Measurements from ENCODE around the gene TTC7B.

The TTC7B gene

GRCh38 chr14:90777358-90777757, 38.9 kb downstream of the TTC7B start:
- no peak for DNase-seq (ENCODE audit: low spot score)

- DNase-seq (ENCODE audit: low spot score) = no peak
Observed at GRCh38 chr14:90775441-90775840, 40.8 kb downstream of the TTC7B start.

DNA sequence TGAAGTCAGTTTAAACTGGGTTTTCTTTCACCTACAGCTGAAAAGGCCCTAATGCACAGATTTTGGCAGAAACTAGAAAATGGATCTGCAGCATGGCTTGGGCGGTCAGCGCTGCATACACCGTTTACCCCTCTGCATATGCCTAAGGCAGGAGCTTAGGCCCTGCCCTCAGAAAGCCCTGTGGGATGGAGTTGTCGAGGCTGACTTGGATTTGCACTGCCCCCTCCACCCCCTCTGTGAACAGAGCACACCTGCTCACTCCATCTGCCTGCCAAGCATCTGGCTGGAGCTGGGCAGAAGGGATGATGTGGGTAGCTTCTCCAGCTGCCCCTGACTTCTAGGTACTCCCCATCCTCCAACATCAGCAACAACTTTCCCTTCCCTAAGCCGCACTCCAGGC, 41.9 kb downstream of the TTC7B start:
- no peak for DNase-seq (ENCODE audit: low spot score)

DNA sequence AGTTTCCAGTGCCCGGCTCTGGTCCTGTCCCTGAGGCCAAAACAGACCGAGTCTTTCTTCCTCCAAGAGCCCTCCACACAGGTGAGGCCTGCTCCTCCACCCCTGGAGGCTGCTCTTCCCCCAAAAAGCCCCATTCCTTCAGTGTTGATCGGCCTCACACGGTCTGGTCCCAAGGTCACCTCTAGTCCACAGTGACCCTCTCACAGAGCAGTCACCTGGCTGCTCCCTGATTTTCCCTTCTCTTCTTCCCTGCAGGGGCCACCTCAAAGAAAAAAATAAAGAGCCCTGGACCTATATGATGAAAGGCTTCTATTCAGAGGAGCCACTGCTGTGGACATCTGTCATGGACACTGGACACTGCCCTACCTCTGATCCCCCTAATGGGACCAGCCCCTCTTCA, 42.5 kb downstream of the TTC7B start:
- DNase-seq (ENCODE audit: low spot score) = no peak

DNA sequence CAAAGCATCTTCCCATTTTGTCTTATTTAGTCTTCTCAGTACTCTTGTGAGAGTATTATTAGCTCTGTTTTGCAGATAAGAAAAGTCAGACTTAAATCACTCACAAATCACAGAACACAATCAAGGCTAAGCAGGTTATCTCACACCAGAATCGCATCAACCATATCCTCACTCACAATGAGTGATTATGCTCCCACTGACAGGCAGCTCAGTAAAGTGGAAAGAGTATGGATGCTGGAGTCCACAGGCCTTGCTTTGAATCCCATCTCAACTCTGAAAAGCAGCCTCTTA, 43.1 kb downstream of the TTC7B start:
- no peak for DNase-seq (ENCODE audit: low spot score)

- no peak for DNase-seq (ENCODE audit: low spot score)
Observed at GRCh38 chr14:90767899-90768298, 48.3 kb downstream of the TTC7B start.

GRCh38 chr14:90760591-90761316, 55.5 kb downstream of the TTC7B start:
- no peak for DNase-seq (ENCODE audit: low spot score)

GRCh38 chr14:90760078-90760444, 56.2 kb downstream of the TTC7B start:
- no peak for DNase-seq (ENCODE audit: low spot score)

DNA sequence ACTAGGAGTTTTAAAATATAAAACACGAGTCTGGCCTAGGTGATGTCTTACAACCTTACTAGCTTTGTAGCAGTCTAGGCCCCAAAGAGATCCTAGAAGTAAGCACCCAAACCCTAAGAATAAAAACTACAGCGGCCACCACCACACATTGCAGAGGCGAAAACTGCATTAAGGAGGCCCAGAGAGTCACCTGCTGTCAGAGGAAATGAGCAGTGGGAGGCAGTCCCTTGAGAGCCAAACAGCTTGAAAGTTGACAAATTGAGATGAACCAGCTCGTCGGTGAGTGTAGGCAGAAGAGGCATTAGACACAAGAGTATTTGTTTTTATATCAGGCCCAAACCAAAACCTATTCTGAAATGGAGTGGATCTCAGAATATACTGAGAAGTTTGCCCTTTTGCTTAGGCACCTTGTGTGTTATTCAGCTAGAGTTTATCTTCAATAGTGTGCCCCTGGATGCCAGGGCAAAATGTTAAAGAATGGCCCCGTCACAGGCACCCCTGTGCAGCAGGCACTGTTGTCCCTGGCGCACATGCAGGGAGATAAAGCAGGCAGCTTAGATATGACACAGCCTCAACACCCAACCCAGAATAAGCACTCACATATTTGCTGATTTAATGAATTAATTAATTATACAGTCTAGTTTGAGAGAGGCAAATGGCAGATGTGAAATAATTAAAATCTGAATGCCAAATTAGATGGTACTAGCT, 56.7 kb downstream of the TTC7B start:
- DNase-seq (ENCODE audit: low spot score) = no peak

GRCh38 chr14:90758959-90759358, 57.3 kb downstream of the TTC7B start:
- no peak for DNase-seq (ENCODE audit: low spot score)

DNA sequence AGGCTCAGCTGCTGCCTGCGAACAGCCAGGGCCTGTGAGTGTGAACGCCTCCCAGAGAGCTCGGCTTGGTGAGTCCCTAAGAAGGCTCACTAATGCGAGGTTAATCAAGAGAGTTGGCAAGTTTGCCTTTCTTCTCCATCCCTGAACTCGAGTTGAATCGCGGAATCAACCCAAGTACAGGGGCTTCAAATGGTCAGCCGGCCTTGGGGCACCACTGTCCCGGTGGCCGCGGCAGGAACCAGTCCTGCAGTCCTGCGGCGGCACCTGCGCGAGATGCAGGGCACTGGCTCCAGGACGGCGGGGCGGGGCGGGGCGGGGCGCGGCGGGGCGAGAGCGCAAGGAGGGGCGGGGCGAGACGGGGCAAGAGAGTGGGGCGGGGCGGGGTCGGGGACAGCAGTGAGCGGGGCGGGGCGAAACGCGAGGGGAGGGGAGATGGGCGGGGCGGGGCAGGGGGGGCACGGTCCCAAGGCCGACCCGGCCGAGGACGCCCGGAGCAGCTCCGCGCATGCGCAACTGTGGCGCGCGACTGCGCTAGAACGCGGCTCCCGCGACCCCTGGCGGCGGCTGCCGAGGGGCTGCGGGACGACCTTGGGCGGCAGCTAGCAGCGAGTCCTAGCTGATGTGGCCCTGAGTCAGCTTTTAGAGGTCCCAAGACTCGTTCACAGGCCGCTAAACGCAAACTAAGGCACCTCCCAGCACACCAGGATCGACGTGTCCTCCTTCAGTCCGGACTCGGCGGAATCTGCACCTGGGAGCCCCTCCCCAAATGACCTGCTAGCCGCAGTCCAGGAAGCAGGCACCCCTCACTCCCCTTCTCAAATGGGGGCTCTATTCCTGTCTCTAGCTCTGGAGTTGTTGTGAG, 58.0 kb downstream of the TTC7B start:
- DNase-seq (ENCODE audit: low spot score) = peak; percentile 100

GRCh38 chr14:90757452-90757851, 58.8 kb downstream of the TTC7B start:
- no peak for DNase-seq (ENCODE audit: low spot score)

- no peak for DNase-seq (ENCODE audit: low spot score)
Observed at GRCh38 chr14:90756755-90757345, 59.4 kb downstream of the TTC7B start.

DNA sequence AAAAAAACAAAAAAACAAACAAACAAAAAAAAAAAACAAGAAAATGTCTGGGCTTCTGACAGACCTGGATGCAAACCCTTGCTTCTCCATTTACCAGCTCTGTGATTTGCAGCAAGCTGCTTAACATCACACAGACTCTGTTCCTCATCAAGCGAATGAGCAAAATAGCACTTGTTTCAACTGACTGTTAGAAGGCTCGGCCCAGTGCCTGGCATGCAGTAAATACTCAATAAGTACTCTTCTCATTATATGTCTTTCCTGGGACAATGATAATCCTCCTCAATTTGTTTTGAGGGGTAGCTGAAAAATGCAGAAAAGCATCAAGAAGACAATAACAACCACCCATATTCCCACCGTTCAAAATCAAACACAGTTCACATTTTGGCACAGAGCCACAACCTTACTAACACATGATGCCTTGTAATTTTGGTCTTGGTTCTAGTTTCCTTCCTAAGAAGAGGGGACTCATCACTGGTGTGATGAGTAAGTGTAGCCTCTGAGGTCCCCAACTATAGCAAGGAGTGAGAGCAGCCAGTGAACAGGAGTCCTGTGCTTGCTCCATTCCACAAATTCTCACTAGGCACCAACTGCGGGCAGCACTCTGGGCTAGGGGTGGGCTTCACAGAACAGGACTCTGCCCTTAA, 60.4 kb downstream of the TTC7B start:
- no peak for DNase-seq (ENCODE audit: low spot score)

DNA sequence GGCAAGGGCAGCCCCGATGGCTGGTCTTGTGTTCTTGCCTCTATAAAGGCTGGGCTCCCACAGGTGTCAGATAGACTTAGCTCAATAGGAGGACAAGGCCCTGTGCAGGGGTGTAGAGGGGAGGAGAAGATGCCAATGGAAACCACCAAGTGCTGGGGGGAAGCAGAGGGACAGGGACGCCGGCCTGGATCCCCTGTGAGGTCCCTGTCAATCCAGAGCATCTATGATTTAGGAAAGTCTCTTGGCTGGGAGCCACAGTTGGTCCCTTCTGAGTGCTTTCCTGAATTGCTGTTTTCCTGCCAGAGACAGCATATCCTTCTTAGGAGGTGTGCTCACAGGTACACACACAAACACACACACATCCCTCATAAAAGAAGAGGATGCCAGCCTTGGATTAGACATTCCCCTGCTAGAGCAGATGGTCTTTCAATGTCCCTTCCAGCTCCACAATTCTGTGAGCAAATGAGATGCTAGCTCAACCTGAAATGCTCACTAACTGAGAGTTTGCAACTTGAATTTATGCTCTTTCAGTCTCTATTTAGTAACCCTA, 62.7 kb downstream of the TTC7B start:
- no peak for DNase-seq (ENCODE audit: low spot score)

DNA sequence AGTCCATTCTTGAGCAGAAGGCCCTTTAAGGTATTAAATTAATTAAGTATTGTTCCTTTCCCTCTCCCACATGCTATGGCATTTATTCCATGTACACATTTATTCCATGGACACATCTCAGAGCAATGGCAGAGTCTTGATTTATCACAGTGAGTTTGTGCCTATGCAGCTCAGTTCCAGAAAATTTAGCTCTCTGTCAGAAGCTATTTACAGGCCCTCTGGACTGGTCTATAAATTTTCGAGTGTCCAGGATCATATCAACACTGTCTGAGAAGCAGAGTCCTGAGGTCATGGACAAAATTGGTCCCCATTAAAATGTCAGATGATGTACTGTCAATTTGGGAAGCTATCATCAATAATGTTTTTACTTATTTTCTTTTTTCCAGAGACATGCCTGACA, 65.5 kb downstream of the TTC7B start:
- DNase-seq (ENCODE audit: low spot score) = no peak

DNA sequence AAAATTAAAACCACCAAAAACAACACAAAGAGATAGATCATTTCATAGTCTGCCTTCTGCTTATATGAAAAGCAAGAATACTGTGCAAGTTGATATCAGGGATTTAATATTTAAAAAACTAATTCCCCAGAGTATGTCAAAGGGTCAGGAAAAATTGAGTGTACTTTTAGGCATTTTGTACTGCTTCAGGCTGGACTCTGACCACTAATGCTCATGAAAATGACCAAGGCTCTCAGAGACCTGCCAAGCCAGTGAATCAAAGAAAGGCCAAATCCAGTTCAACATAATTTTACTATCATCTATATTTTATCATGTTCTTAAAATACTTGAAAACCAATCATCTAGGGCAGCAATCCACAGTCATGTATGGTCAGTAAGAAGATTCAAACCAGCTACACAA, 66.0 kb downstream of the TTC7B start:
- DNase-seq (ENCODE audit: low spot score) = no peak

DNA sequence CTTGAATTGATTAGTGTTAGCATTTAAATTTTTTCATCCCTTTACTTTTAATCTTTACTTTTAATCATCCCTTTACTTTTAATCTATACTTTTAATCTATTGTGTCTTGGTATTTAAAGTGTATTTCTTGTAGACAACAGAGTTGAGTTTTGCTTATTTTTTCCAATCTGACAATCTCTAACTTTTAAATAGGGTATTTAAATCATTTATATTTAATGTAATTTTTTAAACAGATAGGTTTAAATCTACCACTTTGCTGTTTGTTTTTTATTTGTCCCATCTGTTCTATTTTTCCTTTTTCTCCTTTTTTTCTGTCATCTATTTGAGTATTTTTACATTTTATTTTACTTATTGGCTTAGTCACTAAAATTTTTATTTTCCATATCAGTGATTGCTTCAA, 68.3 kb downstream of the TTC7B start:
- no peak for DNase-seq (ENCODE audit: low spot score)

- DNase-seq (ENCODE audit: low spot score) = peak; percentile 7
Observed at GRCh38 chr14:90743826-90744225, 72.4 kb downstream of the TTC7B start.

- DNase-seq (ENCODE audit: low spot score) = peak; percentile 1
Observed at GRCh38 chr14:90743425-90743824, 72.8 kb downstream of the TTC7B start.

DNA sequence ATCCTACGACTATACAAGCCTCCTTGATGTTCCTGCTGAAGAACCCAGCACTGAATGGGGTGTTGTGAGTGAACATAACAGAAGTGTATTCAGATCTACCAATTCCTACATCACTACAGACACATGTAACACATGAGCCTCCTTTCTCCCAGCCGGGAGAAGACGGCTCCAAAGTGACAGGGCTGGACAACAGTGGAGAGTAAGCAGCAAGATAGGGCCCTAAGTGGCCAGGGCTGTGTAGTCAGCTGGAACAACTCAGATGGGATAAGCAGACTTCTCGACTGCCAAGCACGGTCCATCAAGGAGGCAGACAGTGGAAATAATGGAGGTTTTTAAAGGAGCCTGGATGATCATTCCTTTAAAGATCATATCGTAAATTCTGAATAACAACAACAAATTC, 73.5 kb downstream of the TTC7B start:
- peak; percentile 4 for DNase-seq (ENCODE audit: low spot score)

DNA sequence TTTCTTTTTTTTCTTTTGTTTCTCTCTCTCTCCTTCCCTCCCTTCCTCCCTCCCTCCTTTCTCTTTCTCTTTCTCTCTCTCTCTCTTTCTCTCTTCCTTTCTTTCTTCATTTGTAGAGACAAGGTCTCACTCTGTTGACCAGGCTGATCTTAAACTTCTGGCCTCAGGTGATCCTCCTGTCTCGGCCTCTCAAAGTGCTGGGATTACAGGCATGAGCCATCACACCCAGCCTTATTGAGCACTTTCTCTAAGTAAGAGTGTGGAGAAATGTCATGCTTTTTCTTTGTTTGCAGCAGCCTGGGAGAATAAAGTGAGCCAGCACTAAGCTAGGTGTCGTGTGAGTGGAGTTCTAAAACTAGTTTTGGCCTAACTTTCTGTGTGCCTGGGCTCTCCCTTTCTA, 74.0 kb downstream of the TTC7B start:
- no peak for DNase-seq (ENCODE audit: low spot score)
